ENCODE measurements around the gene RBFOX2.

The RBFOX2 gene

DNA sequence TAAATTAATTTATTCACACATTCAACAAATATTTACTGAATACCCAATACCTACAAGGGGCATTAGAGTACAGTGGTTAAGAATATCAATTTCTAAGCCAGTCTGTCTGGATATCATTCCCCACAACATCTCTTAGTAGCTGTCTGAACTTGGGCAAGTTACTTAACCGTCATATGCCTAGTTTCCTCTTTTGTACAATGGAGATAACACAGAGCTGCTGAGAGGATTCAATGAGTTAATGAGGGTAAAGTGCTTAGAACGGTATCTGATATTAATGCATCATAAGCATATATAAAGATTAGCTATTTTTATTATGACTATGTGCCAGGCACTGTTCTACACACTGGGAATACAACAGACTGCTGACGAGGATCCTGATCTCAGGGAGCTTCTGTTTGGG is 194.6 kb downstream of the RBFOX2 start:
- Histone ChIP-seq H2AFZ (ENCODE audit: low read length) (no peak overlapping the region), H3K4me2 (ENCODE audit: low read length) (peak overlapping the region; percentile 89), H3F3A (ENCODE audit: insufficient read depth, low read length) (no peaks in the 10 kb centered on the region), H3K9ac (ENCODE audit: low read length) (peak overlapping the region; percentile 63), H3K36me3 (ENCODE audit: insufficient read depth, low read length) (peaks cover 19% of the 10 kb centered on the region), H3K9me2 (ENCODE audit: low read depth, low read length) (no peaks in the 10 kb centered on the region), H3K27me3 (ENCODE audit: insufficient read depth, low read length) (no peaks in the 10 kb centered on the region), H3K79me2 (ENCODE audit: insufficient read depth, low read length) (peaks cover 93% of the 10 kb centered on the region), H4K20me1 (ENCODE audit: insufficient read depth, low read length) (no peaks in the 10 kb centered on the region), H3K9me3 (ENCODE audit: low read length) (no peaks in the 10 kb centered on the region), H3K4me1 (ENCODE audit: insufficient read depth, low read length, severe bottlenecking) (peaks cover 82% of the 10 kb centered on the region), H3K27ac (ENCODE audit: low read depth, low read length, poor library complexity, severe bottlenecking) (peak overlapping the region; percentile 84), H3K4me3 (ENCODE audit: low read depth, low read length, poor library complexity, severe bottlenecking) (peak overlapping the region; percentile 80)
- no peak for TF ChIP-seq EZH2 (IDR thresholded peaks at IDR 0.05; ENCODE audit: borderline replicate concordance, low read length)
- TF ChIP-seq, protein P1, sequence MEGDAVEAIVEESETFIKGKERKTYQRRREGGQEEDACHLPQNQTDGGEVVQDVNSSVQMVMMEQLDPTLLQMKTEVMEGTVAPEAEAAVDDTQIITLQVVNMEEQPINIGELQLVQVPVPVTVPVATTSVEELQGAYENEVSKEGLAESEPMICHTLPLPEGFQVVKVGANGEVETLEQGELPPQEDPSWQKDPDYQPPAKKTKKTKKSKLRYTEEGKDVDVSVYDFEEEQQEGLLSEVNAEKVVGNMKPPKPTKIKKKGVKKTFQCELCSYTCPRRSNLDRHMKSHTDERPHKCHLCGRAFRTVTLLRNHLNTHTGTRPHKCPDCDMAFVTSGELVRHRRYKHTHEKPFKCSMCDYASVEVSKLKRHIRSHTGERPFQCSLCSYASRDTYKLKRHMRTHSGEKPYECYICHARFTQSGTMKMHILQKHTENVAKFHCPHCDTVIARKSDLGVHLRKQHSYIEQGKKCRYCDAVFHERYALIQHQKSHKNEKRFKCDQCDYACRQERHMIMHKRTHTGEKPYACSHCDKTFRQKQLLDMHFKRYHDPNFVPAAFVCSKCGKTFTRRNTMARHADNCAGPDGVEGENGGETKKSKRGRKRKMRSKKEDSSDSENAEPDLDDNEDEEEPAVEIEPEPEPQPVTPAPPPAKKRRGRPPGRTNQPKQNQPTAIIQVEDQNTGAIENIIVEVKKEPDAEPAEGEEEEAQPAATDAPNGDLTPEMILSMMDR (IDR thresholded peaks at IDR 0.05; ENCODE audit: low read length) = no peak

DNA sequence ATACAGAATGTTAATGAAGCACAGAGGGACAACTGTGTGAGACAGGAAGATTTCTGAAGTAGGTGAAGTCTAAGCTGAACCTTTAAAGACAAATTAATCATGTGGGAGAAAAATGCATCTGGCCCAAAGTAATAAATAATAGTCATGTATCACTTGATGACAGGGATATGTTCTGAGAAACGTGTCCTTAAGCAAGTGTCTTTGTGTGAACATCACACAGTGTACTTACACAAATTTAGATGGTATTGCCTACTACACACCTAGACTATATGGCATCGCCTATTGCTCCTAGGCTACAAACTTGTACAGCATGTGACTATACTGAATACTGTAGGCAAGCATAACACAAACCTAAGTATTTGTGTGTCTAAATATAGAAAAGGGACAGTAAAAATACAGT is 198.3 kb downstream of the RBFOX2 start:
- no peak overlapping the region for H3K4me2 ChIP-seq (ENCODE audit: low read length)
- H3K27ac ChIP-seq (ENCODE audit: low read depth, low read length, poor library complexity, severe bottlenecking) = peak overlapping the region; percentile 35
- no peak overlapping the region for H3K9ac ChIP-seq (ENCODE audit: low read length)
- no peaks in the 10 kb centered on the region for H3K9me2 ChIP-seq (ENCODE audit: low read depth, low read length)
- TF ChIP-seq, protein P1 (IDR thresholded peaks at IDR 0.05; ENCODE audit: low read length) = no peak
- no peak for TF ChIP-seq EZH2 (IDR thresholded peaks at IDR 0.05; ENCODE audit: borderline replicate concordance, low read length)
- peaks cover 92% of the 10 kb centered on the region for H3K79me2 ChIP-seq (ENCODE audit: insufficient read depth, low read length)
- H3K27me3 ChIP-seq (ENCODE audit: insufficient read depth, low read length) = no peaks in the 10 kb centered on the region
- H3F3A ChIP-seq (ENCODE audit: insufficient read depth, low read length) = no peaks in the 10 kb centered on the region
- no peaks in the 10 kb centered on the region for H3K9me3 ChIP-seq (ENCODE audit: low read length)
- no peaks in the 10 kb centered on the region for H4K20me1 ChIP-seq (ENCODE audit: insufficient read depth, low read length)
- H3K36me3 ChIP-seq (ENCODE audit: insufficient read depth, low read length) = peaks cover 35% of the 10 kb centered on the region
- no peak overlapping the region for H3K4me3 ChIP-seq (ENCODE audit: low read depth, low read length, poor library complexity, severe bottlenecking)
- no peak overlapping the region for H2AFZ ChIP-seq (ENCODE audit: low read length)
- H3K4me1 ChIP-seq (ENCODE audit: insufficient read depth, low read length, severe bottlenecking) = peaks cover 52% of the 10 kb centered on the region

DNA sequence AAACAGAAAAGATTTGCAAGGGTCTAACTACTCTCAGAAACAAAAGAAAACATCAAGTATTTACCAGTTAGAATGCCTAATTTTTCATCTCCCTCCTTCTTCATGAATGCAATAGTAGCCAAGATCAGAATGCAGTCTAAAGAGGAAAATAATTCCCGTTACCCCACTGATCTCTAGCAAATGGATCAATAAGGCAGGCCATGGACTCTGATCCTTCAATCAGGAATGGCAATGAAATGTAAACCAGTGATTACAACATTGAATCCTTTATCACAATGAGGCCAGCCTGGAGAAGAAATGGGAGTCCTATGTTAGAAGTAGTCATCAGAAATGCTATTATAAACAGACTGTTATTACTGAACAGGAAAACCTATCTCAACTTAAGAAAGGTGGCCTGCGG is 204.4 kb downstream of the RBFOX2 start:
- Histone ChIP-seq H3K4me1 (ENCODE audit: insufficient read depth, low read length, severe bottlenecking) (peaks cover 37% of the 10 kb centered on the region), H3K4me3 (ENCODE audit: low read depth, low read length, poor library complexity, severe bottlenecking) (no peak overlapping the region), H3K4me2 (ENCODE audit: low read length) (no peak overlapping the region), H3K27me3 (ENCODE audit: insufficient read depth, low read length) (no peaks in the 10 kb centered on the region), H3K27ac (ENCODE audit: low read depth, low read length, poor library complexity, severe bottlenecking) (no peak overlapping the region), H2AFZ (ENCODE audit: low read length) (no peak overlapping the region), H3K9me2 (ENCODE audit: low read depth, low read length) (no peaks in the 10 kb centered on the region), H3K9ac (ENCODE audit: low read length) (no peak overlapping the region), H3K79me2 (ENCODE audit: insufficient read depth, low read length) (peaks cover 89% of the 10 kb centered on the region), H3K9me3 (ENCODE audit: low read length) (no peaks in the 10 kb centered on the region), H4K20me1 (ENCODE audit: insufficient read depth, low read length) (no peaks in the 10 kb centered on the region), H3F3A (ENCODE audit: insufficient read depth, low read length) (no peaks in the 10 kb centered on the region), H3K36me3 (ENCODE audit: insufficient read depth, low read length) (peaks cover 51% of the 10 kb centered on the region)
- no peak for TF ChIP-seq EZH2 (IDR thresholded peaks at IDR 0.05; ENCODE audit: borderline replicate concordance, low read length)
- TF ChIP-seq, protein P1 (IDR thresholded peaks at IDR 0.05; ENCODE audit: low read length) = no peak

Data from OCI-LY1 (cell line).